LoVo (cell line): ENCODE results near the gene SLC4A3.
A peak's percentile ranks its signal among the peaks of the same experiment; 100 is the strongest.
"Not testable (repeated sequence)": the region's sequence is repeated elsewhere in the genome, so short reads cannot be mapped to it uniquely, and the experiment has no call there.

Experiments used
- DNase-seq: peaks from one replicate; pipeline ENCODE4 v3.0.0-alpha.2; 2016; ENCODE audit warnings: low spot score

The SLC4A3 gene

GRCh38 chr2:219648963-219649362, 21.5 kb downstream of the SLC4A3 start:
- no peak for DNase-seq

DNA sequence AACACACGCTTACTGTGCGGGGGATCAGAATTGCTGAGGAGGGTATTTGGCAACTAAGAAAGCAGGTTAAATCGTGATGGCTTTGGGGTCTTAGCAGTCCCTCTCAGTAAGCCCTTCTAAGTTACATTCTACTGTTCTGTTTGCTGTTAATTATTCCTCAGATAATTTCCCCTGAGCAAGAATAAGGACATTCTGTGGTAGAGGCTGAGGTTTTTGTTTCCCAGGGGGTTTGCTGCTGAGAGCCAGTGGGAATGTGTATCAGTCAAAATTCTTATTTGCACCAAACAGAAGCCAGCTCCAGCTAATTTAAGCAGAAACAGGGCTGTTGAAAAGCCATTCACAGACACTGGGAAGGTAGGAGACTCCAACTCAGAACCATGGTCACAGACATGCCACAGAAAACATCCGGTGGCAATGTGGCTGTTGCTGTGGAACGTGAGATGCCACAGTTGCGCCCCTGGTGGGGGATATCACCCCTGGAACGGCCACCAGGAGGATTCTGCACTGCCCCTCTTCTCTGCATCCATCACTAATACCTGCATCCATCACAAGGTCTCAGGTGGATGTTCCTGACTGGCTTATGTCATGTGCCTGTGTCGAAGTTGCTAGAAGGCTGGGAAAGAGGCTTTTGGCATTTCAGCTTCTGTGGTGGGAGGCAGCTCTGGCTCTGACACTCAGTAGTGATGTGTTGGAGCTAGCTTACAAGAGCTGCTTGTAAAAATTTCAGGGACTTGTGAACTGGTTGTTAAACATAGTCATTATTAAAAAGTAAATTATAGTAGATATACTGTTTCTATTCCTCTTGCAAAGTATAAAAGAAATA, 23.2 kb downstream of the SLC4A3 start:
- DNase-seq = no peak

DNA sequence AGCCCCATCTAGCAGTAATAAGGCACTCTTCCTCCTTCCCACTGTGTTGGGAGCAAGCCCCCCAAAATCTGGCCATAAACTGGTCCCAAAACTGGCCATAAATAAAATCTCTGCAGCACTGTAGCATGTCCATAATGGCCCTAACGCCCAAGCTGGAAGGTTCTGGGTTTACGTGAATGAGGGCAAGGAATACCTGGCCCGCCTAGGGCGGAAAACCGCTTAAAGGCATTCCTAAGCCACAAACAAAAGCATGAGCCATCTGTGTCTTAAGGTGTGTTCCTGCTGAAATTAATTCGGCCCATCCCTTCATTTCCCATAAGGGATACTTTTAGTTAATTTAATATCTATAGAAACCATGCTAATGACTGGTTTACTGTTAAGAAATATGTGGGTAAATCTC, 24.2 kb downstream of the SLC4A3 start:
- DNase-seq = not testable (repeated sequence)

GRCh38 chr2:219656526-219656925, 29.1 kb downstream of the SLC4A3 start:
- DNase-seq = peak; percentile 16

GRCh38 chr2:219658196-219658846, 30.9 kb downstream of the SLC4A3 start:
- DNase-seq = no peak

GRCh38 chr2:219658874-219659273, 31.4 kb downstream of the SLC4A3 start:
- no peak for DNase-seq

GRCh38 chr2:219661197-219661954, 33.9 kb downstream of the SLC4A3 start:
- peak; percentile 71 for DNase-seq

DNA sequence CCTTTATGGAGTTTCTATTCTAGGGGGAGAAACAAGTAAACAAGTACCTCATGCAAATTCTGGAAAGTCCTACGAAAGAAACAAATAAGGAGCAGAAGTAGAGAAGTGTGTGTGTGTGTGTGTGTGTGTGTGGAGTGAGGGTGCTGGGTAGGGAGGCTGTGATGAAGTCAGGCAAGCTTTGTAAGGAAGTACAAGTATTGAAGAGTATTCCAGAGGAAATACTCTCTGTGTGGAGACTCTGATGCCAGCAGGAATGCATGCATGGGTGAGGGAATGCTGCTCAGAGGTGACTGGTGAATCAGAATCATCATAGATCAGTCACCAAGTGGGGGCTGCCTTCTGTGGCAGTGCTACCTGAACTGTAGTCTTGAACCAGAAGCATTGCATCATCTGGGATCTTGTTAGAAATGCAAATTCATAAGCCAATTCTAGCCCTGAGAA, 34.5 kb downstream of the SLC4A3 start:
- DNase-seq = peak; percentile 71

GRCh38 chr2:219662566-219662965, 35.1 kb downstream of the SLC4A3 start:
- no peak for DNase-seq

DNA sequence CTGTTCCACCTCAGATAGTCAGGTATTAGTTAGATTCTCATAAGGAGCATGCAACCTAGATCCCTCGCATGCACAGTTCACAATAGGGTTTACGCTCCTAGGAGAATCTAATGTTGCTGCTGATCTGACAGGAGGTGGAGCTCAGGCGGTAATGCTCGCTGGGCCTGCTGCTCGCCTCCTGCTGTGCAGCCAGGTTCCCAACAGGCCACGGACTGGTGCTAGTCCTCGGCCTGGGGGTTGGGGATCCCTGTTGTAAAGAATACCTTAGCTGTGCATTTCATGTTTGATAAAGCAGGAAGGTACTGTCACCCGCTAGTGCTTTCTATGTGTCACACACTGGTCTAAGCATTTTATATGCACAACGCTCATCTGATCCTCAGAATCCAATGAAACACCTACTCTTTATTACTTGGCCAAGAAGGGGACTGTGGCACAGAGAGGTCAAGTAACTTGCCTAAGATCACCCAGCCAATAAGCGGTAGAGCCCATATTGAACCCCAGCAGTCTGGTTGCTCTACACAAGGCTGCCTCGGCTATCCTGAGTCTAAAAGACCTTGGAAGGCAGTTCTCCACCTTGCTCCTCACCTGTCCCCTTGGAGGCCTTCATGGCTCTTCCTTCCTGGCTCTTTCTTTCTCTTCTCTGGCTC, 35.8 kb downstream of the SLC4A3 start:
- no peak for DNase-seq

DNA sequence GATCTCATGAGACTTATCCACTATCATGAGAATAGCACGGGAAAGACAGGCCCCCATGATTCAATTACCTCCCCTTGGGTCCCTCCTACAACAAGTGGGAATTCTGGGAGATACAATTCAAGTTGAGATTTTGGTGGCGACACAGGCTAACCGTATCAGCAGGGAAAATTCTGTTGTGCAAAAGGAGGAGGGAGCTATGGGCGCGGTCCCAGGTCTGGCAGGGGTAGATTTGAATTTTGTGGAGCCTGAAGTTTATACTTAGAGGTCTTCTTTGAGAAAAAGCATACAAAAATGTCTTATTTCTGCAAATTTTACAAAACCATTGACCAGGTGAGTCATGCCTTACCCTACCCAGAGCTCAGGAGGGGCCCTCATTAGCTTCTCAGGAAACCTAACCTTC, 36.6 kb downstream of the SLC4A3 start:
- no peak for DNase-seq

DNA sequence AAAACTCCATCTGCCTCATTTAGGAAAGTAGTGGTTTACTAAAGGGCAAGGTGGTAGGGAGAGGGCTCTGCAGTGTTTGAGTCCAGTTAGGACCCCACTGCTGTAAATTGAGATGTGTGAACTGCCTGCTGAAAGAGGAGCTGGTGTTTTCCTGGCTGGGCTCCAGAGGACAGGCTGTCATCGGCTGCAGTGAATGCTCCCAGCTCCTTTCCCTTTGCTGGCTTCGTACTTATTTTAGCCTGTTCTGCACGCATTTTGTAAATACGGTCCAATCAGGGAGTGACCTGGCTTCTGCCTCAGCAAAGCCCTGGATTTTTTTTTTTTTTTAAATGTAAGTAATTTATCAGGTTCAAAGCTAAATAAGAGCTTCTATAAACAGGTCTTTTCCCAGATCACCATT, 37.5 kb downstream of the SLC4A3 start:
- DNase-seq = no peak

- no peak for DNase-seq
Observed at GRCh38 chr2:219665926-219666325, 38.5 kb downstream of the SLC4A3 start.

DNA sequence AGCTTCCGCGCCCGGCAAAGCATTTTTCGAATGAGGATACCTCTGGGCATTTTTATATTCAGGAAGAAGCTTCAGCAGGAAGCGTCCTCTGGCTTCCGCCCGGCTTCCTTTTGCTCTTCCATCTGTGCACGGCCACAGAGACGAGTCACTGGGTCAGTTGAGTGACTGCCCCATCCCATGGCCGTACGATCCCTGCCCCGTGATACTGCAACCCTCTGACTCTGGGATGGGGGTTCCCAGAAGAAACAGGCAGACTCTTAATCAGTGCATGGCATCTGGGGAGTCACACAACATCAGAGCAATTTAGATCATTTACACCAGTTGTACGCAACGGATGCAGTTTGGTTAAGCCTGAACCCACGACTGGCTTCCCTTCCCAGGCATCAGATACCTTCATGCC, 40.9 kb downstream of the SLC4A3 start:
- no peak for DNase-seq

DNA sequence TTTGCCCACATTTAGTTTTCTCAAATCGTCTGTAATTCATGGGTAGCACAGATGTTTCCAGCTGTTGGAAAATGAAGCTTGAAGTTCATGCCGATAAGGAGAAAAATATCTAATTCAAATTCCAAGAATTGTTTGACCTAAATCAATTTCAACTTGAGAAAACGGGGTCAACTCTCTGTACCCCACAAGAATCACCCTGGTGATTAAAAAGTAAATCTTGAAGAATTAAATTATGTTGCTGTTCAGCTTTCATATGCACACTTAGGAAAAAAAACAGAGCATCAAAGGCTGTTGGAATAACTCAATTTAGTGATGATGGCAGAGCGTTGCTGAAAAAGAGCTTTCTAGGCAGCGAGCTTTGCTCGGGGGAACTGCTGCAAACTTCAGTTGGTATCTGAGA, 43.0 kb downstream of the SLC4A3 start:
- no peak for DNase-seq

DNA sequence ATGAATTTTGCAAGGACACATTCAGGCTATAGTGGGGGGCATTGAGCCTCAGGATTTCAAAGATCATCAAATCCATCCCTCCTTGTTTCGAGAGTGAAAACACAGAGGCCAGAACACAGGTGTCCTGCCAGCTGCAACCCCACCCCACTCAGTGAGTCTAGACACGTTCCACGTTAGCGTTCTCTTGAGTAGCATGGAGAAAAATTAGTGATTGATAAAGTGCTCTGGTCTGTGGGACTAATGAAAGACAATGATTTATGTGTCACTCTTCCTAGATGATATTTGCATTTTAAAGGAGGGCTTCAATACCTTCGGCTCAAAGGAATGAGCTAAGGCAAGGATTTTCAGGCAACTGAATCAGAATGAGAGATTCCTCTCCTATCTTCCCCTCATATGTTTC, 43.8 kb downstream of the SLC4A3 start:
- no peak for DNase-seq

- no peak for DNase-seq
Observed at GRCh38 chr2:219672406-219672805, 45.0 kb downstream of the SLC4A3 start.

- no peak for DNase-seq
Observed at GRCh38 chr2:219675221-219675620, 47.8 kb downstream of the SLC4A3 start.

- DNase-seq = no peak
Observed at GRCh38 chr2:219676586-219676985, 49.2 kb downstream of the SLC4A3 start.

DNA sequence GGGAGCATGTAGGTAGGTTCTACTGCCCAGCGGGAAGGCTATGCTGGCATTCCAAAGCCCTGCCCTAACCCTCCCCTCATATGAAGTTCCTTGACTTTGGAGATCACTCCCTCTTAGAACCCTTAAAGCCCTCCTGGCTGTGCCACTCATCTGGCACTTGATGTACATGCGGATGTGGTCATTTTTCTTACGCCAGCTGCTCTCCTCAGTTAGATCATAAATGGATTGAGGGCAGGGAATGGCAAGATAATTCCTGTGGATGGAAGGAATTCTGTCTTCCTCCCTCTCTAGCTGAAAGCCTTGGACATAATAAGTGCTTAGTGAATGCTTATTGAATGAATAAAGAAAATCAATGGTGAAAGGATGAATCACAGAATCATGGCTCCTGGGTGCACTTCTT, 51.6 kb downstream of the SLC4A3 start:
- DNase-seq = no peak

GRCh38 chr2:219679571-219679970, 52.1 kb downstream of the SLC4A3 start:
- DNase-seq = no peak

DNA sequence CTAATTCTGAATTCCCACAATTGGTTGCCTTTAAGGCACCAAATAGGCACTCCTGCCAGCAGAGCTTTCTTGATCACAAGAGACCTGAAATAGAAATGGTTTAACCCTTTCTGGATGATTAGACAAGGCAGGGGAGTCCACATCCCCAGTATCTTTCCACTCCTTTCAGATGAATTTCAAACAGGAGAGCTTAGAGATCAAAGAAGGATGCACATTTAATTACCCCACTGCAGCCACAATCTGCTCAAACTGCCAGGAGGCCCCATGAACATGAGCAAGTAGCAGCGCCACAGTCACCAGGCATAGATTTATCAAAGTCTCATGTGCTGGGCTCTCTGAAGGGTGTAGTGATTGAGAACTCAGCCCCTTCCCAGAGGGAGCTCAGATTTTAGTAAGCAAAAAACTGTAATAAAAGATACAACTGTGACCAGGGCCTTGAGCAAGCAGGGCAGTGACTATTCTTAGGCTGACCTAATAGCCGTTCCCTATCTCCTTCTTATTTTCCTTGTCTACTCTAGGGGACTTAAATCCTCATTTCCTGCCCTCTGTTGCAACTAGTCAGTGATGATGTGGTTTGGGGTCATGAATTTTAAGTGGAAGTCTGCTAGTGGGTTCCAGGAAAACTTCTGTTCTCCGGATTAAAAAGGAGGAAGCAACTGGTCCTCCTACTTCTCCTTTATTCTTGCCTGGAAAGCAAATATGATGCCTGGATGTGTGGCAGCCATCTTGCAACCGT, 53.7 kb downstream of the SLC4A3 start:
- DNase-seq = no peak
